NCI-H526 treated with DMSO at 0.1 percent for 48 hours (cell line): ENCODE measurements around the gene EVX2.

Experiments
- DNase-seq: peaks from one replicate; lab custom pipeline; 2025; lab: John Stamatoyannopoulos, UW

EVX2 gene

DNA sequence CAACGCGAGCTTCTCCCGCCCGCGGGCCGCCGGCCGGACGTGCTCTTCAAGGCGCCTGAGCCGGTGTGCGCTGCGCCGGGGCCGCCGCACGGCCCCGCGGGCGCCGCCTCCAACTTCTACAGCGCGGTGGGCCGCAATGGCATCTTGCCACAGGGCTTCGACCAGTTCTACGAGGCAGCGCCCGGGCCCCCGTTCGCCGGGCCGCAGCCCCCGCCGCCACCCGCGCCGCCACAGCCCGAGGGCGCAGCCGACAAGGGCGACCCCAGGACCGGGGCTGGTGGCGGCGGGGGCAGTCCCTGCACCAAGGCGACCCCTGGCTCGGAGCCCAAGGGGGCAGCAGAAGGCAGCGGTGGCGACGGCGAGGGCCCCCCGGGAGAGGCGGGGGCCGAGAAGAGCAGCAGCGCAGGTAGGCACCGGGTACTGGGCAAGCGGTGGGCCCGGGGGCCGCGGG, 24.0 kb upstream of the EVX2 start:
- DNase-seq = no peak

DNA sequence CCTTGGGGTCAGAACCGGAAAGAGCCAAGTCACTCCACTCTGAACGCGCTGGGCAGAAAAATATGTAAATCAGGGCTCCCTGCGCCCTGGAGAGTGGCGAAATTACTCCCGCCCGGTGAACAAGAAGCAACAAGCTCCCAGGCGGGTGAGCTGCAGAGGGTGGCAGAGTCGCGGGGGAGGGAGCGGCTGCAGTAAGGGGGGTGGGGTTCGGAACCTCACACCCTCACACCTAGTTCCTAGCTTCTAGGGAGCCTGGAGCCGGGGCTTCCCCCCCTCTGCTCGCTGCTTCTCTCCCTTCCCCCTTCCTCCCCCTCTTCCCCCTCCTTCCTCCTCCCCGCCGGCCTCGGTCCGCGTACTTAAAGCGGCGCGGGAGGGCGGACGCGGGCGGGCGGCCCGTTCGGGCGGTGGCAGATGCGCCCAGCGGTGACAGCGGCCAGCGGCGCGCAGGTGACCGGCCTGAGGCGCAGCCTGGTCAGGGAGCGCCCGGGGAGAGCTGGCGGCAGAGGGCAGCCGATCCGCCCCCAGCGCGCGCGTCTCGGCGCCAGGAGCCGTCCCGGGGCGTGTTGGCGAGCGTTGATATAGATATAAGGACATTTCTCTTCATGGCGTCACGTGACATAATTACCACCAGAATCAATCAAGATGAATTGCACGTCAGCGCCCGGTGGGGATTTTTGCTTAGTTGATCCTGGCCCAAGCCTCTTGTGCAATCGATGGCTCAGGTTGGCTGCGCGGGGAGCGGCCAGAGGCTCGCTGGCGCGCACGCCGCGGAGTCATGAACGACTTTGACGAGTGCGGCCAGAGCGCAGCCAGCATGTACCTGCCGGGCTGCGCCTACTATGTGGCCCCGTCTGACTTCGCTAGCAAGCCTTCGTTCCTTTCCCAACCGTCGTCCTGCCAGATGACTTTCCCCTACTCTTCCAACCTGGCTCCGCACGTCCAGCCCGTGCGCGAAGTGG, 23.1 kb upstream of the EVX2 start, which contains the start of gene HOXD11:
Gene HOXD11 (plus strand): TSS at position 700 of the 959 bp plus-strand sequence. CDS start 76 bp downstream, at position 776.
- DNase-seq = peak; percentile 73

DNA sequence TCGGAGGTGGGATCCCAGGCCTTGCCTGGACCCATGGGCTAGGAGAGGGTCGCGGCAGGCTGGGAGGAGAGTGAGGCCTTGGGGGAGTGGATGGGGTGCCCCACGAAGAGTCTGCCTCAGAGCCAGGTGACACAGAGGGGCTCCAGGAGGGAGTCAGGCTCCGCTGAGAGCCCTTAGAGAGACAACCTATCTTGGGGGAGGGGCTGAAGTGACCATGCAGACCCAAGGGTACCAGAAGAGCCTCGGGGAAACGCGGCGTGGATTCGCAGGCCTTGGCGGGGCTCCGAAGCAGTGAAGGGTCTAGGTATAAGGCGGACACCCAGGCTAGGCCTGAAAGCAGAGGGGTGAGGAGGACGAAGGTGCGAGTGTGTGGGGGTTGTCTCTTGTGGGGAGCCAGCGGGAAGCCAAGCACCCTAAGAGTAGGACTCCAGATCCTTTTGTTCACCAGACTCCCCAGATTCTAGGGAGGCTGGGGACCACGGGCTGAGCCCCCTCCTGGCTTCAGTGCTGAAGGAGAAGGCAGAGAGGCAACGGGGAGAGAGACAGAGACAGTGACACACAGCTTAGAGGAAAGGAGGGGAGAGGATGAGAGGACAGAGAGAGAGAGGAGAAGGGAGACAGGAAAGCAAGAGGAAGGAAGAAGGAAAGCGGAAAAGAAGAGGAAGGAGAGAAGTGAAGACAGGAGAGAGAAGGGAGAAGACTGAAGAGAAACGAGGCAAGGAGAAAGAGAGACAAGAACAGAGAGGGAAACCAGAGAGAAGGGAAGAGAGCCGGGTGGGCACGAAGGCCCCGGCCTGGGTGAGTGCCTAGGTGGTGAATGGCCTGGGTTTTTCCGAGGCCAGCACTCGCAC, 22.2 kb upstream of the EVX2 start:
- no peak for DNase-seq

DNA sequence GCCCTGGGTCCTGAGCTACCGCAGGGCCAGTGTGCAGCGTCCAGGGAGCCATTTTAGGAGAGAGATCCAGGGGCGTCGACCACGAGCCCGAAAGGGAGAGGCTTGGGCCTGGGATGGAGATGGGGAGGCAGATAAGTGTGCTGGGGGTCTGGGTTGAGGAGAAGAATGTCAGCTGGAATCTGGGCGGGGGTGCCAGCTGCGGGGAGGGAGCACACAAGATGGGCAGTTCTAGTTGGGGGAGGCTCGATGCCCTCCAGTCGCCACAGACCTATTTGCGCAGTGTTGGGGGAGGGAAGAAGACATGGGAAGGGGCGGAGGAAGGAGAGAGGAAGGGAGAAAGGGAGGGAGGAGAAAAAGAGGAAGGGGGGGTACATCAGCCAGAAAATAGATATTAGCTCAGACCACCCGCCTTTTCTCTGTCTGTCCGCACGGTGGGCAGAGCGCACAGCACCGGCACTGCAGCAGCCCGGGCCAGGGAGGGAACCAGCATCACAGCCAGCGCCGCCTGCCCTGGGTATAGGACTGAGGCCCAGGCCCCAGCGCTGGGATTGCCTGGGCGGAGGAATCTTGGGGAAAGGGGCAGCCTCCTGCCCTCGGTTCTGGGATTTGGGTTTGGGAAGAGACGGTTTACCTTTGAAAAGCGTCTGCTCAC, 21.4 kb upstream of the EVX2 start:
- no peak for DNase-seq

DNA sequence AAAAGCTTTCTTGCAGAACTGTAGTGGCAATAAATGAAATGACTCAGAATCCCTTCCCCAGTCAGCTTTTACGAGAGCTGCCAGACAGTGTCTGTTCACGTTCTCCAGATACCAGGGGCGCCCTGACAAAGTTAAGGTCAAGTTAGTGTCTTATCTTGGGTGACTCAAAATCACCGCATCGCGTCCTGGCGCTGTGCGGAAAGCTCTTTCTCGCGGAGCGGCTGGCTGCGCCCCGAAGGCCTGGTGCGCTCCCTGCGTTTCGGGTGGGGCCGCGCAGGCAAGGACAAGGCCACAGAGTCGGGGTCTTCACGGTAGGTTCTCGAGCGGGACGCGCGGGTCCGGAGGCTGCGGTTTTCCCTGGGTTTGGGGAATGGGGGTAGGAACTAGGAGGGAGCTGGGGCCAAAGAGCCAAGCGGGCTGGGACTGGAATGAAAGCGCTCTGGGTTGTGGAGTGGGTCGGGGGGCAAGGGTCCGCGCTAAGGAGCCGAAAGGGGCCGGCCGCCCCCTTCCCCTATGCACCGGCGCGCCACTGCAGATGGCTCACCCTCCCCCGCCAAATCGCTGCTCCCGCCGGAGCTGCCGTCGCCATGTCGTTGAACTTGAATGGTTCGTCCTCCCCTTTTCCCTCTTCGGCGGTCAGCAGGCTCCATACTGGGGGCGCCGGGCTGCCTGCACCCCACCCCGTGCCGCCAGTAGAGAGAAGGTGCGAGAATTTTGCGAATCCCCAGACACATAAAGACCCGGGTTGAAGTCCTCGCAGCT, 20.7 kb upstream of the EVX2 start:
- no peak for DNase-seq

DNA sequence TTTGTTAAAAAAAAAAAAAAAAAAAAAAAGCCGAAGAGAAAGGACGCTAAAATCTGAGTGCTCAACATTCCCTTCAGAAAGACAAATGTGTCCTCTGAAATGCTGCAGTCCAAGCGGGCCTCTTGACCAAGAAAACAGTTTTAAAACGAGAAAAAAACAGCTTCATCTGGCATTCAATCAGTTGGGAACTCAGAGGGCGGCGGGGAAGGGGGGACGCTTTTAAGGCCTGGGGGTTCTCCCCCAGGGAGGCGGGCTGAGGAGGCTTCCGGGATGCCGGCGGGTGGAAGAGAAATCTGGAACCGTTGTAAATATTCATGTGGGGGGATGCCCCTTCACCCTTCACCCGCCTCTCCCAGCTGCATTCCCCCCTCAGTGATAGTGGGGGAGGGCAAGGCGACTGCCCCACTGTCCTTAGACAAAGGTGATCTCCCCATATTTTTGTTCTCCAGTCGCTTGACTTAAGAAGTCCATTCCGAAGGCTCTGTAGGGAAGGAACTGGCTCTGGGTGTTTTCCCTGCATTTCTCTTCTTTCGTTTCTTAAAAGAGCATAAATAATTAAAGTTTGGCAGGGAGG, 20.1 kb upstream of the EVX2 start:
- no peak for DNase-seq

DNA sequence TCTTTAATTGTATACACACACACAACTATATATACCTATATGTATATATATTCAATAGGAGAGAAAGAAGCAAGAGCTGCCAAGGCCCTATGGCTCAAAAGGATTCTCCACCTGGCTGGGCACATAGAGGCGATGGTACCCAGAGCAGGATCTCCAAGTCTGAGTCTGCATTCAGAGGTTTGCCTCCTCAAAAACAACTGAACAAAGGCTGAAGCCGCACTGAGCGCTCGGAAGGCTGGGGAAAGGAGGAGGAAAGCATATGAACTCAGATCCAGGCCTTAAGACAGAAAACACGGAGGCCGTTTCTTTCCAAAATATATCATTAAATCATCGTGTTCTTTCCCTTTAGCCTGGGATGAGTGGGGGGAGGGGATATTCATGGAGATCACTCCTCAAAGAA, 19.4 kb upstream of the EVX2 start:
- DNase-seq = no peak

DNA sequence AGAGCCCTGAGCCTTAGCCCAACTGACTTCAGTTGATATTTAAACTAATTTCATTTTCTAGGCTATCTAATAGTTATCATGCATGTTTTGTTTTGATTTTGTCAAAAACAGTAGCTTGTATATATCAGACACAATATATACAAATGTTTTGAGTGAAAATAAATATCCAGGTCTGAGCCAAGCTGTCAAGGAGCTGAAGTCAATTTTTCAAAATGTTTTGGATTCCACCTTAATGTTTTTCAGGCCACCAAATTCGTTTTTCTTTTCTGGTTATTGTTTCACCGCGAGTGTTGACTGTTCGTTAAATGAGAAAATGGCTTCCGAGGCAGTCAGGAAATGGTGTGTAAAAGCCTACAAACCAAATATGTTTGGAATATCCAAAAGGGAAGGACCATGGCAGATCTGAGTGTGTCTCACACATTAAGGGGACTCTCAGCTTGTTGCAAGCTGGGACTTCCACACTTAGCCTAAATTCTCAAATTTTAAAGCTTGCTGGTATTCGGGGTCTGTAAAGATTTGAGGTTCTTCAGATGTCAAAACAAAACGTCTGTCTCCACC, 18.6 kb upstream of the EVX2 start:
- DNase-seq = no peak

DNA sequence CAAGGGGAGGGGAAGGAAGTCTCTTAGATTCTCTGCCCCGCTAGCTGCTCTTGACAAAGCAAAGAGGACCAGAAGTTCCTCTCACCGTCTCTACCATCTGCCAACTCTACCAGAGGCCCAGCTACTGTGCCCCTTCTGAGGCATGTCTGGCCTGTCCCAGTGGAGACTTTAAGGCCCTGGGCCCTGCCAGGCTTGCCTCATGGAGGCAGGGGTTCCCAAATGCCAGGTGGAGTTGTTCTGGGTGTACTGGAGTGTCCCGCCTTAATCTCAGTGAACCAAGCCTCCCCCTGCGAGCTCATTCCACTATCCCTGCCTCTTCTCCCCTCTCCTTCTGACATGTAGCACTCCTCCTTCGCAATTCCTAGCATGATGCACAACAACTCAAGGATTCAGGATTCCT, 18.1 kb upstream of the EVX2 start:
- no peak for DNase-seq

DNA sequence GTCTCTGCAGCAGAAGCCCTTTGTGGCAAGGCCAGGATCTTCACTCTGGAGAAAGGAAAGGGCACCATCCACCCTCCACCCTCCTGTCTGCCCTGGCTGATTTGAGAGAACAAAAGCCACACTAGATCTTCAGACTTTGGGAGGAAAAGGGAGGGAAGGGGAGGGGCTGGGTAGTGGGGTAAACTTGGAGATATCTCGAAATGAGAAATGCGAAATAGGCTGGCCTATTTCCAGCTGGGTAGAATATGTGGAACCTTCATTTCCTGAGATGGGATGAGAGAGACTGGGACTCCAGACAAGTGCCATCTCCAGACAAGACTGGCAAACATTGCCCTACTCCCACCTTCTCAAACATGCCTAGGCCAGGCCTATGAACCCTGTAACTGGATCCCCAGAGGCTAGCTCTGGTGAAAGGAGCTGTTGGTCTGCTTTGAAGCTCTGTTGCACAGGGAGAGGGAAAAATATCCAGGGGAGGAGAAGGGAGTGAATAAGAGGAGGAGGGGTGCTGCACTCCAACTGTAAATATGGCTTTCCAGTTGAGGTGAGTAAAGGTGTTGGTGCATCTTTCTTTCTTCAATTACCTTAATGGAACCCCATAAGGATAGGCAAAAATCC, 17.6 kb upstream of the EVX2 start:
- no peak for DNase-seq

DNA sequence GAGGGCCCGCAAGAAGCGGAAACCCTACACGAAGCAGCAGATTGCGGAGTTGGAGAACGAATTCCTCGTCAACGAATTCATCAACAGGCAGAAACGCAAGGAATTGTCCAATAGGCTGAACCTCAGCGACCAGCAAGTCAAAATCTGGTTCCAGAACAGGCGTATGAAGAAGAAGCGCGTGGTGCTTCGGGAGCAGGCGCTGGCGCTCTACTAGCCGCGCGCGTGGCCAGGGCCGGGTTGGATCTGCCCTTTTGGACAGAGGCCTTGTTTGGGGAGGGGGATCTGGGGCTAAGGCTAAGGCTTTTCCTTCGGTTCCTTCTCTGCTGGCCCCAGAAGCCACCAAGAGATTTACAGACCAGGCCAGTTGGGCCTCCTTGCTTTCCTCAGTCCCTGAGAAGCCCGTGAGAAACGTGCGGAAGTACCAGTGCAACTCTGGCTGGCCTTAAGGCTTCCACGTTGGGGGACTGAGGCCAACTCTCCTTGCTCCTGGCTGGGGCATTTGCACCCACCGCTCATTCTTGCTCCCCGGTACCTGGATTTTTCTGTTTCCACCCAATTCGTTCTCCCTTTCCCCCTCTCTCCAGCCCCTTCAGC, 16.9 kb upstream of the EVX2 start:
- DNase-seq = no peak

DNA sequence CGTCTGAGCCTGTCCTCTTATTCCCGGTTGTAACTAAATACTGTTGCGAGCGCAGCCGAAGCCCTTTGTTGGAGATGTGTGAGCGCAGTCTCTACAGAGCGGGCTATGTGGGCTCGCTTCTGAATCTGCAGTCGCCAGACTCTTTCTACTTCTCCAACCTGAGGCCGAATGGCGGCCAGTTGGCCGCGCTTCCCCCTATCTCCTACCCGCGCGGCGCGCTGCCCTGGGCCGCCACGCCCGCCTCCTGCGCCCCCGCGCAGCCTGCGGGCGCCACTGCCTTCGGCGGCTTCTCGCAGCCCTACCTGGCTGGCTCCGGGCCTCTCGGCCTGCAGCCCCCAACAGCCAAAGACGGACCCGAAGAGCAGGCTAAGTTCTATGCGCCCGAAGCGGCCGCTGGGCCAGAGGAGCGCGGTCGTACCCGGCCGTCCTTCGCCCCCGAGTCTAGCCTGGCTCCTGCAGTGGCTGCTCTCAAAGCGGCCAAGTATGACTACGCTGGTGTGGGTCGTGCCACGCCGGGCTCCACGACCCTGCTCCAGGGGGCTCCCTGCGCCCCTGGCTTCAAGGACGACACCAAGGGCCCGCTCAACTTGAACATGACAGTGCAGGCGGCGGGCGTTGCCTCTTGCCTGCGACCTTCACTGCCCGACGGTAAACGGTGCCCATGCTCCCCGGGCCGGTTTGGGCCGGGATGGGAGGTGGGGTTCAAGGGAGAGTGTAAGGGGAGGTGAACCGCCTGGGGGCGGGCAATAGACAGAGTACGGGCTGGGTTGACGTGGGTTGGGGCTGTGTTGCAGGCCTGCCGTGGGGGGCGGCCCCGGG, 16.2 kb upstream of the EVX2 start, which contains the start of gene HOXD12:
Gene HOXD12 (plus strand): TSS at position 68 of the 819 bp plus-strand sequence. CDS start 7 bp downstream, at position 75.
- DNase-seq = no peak

DNA sequence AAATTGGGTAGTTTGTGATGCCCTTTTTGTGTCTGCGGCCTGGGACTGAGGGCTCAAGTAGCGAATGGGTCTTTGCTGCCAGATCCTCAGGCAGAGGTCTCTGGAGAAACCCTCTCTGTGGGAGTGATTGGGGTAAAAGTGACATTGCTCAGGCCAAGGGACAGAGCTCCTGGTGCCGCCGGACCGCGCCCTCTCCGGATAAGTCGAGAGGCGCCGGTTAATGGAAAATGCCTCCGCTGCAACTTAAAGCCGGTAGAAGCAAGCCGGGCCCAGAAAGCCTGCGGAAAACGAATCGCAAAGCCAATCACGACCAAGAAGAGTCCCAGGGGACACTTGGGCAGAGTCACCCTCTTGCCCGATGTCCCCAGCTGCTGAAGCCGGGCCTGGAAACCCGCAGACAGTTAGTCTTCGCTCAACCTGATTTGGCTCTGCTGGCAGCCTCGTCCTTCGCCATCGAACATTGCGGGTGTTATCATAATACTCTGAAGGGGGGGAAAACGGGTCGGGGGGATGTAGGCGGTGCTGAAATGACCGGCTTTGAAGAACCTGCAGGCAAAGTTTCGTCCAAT, 15.5 kb upstream of the EVX2 start:
- no peak for DNase-seq

DNA sequence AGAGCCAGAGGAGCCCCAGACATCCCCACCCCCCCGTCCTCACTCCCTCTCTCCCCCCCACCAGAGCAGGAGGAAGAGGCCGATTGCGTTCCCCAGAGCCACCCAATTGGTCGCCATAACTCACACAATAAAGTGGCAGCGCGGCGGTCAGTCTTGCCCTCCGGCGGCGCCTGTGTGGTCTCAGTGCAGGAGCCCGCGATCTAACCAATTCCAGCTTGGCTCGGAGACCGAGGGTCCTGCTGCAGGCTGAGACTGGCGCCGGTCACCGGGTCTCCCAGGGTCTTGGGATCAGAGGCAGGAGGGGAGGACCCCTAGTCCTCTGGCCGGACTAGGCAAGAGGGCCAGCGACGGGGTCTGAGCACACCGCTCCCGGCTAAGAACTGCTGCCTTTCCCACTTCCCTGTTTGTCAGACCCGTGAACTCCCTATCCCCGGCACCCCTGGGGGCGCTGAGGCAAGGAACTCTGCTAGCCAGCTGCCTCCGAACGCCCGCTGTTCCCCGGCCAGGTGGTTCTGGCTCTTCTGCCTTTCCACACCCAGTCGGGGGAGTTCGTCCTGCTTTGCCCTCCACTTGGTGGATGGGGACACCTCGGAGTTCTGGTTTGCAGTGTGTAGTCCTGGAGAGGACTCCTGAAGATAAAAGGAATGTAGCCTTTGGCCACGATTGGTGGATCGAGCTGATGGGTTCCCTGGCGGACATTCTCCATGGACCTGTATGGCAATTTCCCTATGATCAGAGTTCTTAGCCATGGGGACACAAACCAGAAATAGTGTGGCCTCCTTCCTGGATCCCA, 14.8 kb upstream of the EVX2 start:
- peak; percentile 47 for DNase-seq

DNA sequence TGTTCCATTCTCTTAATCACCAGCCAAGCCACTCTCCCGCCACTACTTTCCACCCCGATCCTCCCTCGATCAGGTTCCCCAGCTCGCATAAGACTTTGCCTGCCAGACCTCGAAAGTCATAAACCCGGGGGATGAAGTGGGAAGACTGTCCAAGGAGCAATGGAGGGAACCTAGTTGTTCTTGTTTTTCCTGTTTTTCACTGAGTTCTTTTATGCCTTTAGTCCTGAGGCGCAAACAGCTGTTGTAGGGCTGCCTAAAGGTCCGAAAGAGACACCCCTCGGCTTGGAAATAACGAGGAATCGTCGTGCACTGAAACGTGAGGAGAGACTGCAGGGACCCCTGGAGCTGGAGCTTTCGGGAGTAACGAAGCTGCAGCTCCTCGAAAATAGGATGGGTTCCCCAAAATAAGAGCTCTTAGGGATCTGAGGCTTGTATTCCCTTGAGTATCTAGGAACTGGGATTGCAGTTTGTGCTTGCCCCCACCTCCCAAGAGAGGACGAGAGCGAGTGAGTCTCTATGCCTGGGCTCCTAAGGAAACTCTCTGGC, 14.1 kb upstream of the EVX2 start:
- peak; percentile 61 for DNase-seq

DNA sequence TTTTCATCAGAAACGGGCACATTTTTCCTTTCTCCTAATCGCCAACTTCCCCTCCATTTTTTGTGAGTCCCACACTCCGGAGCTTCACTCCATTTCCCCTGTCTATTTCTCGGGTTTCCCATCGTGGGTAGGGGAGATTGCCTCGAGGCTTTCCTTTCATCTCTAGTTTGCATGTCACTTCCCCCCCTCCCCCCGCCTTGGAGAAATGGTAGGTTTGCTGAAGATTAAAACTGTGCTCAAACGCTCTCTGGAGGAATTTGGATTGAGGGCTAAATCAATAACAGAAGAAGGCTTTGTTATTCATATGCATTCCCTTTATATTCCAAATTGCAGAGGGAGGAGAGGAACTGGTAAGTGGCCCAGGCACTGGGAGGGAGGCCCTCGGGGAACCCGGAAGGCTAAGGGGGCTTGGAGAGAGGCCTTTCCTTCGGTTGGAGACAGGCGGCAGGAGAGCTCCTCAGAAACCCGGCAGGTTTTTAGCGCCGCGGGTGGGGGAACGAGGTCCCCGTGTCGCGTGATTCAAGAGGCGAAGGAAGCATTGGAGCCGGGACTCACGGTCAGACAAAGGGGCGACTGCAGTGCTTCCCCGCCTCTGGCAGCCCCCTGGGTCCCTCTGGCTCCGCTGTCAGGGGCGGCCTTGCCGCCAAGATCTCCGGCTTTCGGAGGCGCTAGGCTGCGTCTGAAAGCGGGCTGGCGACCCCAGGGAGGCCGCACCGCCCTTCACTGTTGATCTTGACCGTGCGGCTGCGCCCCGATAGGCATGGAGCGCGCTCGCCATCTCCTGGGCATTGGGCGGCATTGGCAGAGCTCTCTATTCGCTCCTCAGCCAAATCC, 13.4 kb upstream of the EVX2 start:
- peak; percentile 88 for DNase-seq
